ENCODE measurements around the gene SPAG16.

Gene SPAG16

DNA sequence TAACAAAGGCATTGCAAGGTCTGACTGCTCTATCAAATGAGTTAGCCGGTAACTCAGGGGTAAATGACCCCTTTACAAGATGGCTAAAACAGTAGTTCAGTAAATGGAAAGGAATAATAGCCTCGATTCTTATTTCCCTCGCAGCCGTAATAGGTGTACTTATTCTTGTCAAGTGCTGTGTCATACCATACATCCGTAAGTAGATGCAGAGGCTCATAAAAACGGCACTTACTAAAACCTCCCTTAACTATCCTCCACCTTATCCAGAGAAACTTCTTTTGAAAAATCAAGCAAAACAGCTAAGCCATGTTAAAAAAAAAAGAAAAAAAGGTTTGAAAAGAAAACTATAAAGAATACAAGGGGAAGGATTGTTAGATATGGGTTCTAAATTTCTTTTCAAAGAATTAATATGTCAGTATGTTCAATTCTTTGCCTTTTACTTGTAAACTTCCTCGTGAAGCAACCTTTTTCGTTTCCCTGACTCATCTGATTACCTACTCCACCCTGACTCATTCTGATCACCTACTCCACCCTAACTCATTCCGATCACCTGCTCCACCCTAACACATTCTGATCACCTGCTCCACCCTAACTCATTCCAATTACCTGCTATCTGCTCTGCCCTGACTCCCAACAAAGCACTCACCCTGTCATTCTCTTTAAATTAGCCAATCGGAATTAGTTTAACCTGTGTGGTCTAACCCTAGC, 127.5 kb downstream of the SPAG16 start:
- DNase-seq = no peak

GRCh38 chr2:213415093-213415492, 130.8 kb downstream of the SPAG16 start:
- DNase-seq = no peak

GRCh38 chr2:213416832-213417231, 132.6 kb downstream of the SPAG16 start:
- DNase-seq = no peak

GRCh38 chr2:213419980-213420379, 135.7 kb downstream of the SPAG16 start:
- DNase-seq = no peak

DNA sequence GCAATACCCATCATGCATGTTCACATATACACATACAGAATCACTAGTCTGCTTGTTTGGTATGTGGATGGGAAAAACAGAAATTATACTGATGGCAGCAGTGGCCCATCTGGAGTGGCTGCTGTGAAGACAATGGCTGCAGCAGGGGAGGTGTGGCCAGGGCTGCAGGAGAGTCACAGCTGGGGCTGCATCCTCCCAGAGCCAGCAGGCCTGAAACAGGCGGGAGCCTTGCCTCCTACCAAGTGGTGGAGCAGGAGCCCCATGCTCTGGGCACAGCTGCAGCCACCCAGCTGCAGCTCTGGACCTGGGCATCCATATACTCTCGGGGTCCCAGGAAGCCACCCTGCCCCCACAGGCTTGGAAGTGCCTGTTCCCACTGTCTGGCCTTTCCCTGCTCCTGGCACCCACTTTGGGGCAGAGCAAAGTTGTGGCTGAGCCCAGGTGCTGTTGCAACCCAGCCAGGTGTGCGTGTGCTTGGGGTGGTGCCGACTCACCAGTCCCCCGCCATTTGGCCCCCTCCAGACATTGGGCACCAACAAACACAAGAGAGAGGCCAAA, 136.6 kb downstream of the SPAG16 start:
- DNase-seq = no peak

DNA sequence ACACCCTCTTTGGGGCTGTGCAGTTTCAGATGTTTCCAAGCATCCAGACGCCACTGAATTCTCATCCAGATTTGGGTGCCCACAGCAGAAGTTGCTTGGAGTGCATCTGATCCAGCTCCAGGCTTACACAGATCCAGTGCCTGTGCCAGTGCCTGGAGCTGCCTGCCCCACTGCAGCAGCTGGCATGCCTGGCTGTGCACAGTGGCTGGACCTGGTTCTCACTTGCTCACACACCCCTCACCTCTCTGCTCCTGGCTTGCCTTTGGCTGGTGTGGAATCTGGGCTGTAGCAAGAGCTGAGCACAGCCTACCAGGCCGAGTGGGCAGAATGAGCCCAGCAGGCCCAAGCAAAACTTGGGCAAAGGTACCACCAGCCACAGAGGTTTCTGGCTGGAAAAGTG, 137.9 kb downstream of the SPAG16 start:
- no peak for DNase-seq

GRCh38 chr2:213425618-213426017, 141.4 kb downstream of the SPAG16 start:
- DNase-seq = no peak

GRCh38 chr2:213429516-213429915, 145.3 kb downstream of the SPAG16 start:
- DNase-seq = peak; percentile 45

DNA sequence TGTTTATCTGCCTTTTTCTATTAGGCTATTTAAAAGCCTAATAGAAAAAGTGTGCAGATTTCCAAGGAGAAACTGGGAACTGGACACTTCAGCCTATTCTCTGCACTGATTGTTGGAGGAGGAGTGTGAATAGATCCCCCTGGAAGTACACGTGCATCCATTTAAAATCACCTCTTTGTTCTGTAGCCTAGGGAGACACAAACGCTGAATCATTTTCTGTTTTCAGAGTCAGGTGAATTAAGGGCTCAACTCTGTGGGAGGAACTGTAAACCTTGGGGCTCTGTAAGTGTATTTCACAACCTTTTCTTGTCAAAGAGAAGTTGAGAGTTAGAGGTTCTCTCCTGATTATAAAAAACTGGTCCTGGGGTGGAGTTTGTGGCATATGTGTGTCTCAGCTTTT, 159.7 kb downstream of the SPAG16 start:
- DNase-seq = no peak

GRCh38 chr2:213451542-213452239, 167.4 kb downstream of the SPAG16 start:
- no peak for DNase-seq

- no peak for DNase-seq
Measured at GRCh38 chr2:213455316-213456008, 171.2 kb downstream of the SPAG16 start.

GRCh38 chr2:213475433-213475832, 191.2 kb downstream of the SPAG16 start:
- DNase-seq = no peak

DNA sequence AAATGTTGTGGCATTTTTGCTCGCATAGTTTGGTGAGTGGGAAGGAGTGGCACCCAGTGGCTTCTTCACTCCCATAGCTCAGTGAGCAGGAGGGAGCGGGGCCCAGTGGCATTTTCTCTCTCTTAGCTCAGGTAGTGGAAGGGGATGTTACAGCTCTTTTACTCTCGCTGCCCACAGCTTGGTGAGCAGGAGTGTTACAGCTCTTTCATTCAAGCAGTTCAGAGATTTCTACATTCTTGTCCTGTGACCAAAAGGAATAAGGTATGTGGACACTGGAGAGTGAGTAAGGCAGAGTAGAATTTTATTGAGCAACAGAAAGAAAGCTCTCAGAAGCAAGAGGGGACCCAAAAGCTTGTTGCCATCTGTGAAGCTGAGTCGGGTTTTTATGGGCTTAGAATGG, 192.4 kb downstream of the SPAG16 start:
- DNase-seq = peak; percentile 42

- DNase-seq = no peak
Measured at GRCh38 chr2:213490087-213490486, 205.8 kb downstream of the SPAG16 start.

- no peak for DNase-seq
Measured at GRCh38 chr2:213491376-213491775, 207.1 kb downstream of the SPAG16 start.

DNA sequence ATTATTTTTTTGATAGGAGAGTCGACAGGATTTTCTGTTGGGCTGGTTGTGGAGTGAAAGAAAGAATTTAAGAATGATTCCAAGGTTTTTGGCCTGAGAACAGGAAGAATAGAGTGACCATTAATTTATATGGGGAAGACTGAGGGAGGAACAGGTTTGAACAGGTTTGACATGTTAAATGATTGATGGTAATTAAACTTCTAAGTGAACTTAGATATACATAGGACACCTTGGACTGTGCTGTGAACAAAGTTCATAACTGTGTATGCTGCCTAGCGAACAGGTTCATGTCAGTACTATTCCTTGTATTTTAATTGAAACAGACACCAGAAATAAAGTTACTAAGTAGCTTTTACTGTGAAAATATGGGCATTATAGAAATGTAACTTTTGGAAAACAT, 212.0 kb downstream of the SPAG16 start:
- DNase-seq = no peak

GRCh38 chr2:213500881-213501280, 216.6 kb downstream of the SPAG16 start:
- DNase-seq = no peak

DNA sequence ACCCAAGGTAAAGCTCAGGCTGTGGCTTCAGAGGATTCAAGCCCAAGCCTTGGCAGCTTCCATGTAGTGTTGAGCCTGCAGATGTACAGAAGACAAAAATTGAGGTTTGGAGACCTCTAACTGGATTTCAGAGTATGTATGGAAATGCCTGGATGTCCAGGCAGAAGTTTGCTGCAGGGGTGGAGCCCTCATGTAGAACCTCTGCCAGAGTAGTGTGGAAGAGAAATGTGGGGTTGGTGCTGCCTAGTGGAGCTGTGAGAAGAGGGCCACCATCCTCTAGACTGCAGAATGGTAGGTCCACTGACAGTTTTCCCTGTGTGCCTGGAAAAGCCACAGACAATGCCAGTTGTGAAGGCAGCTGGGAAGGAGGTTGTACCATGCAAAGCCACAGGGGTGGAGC, 239.9 kb downstream of the SPAG16 start:
- DNase-seq = no peak

DNA sequence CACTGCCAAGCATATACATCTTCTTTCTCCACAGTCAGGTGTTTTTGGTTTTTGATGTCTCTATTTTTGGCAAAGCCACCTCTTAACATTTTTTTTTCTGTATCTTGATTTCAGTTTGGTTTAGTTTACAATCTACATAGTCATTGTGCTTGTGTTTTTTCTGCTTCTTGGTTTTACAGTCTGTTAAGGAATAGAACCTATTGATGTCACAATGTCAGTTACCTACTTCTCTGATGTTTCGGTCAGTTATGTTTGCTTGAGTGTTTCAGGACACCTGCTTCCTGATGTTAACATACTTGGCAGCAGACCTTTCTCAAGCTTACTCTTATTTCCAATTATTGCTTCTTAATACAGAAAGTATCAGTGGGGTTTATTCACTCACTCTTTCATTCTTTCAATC, 253.3 kb downstream of the SPAG16 start:
- no peak for DNase-seq

GRCh38 chr2:213544940-213545339, 260.7 kb downstream of the SPAG16 start:
- peak; percentile 2 for DNase-seq

GRCh38 chr2:213545481-213545880, 261.2 kb downstream of the SPAG16 start:
- no peak for DNase-seq

- no peak for DNase-seq
Measured at GRCh38 chr2:213545964-213546475, 261.8 kb downstream of the SPAG16 start.

- DNase-seq = no peak
Measured at GRCh38 chr2:213551526-213551925, 267.3 kb downstream of the SPAG16 start.

DNA sequence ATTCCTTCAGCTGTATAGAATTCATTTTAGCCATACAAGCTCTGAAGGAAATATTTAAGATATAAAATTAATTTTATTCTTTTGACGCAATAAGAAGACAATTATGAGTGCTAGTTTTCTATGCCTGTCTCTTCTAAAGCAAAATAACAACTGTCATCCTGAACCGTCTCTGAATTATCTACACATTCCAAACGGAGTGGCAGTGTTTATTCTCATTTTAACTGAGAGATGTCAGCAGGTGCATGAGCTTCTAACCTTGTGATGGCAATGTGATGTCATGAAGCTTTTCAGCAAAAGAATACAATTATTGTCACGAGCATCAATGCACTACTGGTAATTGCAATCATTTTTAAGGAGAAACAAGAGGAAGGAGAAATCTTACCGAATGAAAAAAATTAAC, 274.8 kb downstream of the SPAG16 start:
- DNase-seq = no peak
